Memory B cell (primary cell): Measurements from ENCODE around the gene GNG3.
"Not testable (repeated sequence)": the region's sequence is repeated elsewhere in the genome, so short reads cannot be mapped to it uniquely, and the experiment has no call there.

Experiments used
- ATAC-seq: fragments of 150-1000 bp; cut with Tn5 transposase; 2 replicates; pipeline ENCODE4 v1.10.0; 2021; ENCODE audit warnings: low read depth, mild to moderate bottlenecking, moderate library complexity
- DNase-seq, 2 donors: peaks; one replicate each; pipeline ENCODE4 v3.0.0; 2022; ENCODE audit warnings: low spot score in 2 of 2
- H3K27ac Mint-ChIP-seq: one replicate; pipeline ENCODE4 v1.8.0; 2022; ENCODE audit warnings: mild to moderate bottlenecking, moderate library complexity, mixed read lengths
- H3K27me3 Mint-ChIP-seq: one replicate; pipeline ENCODE4 v1.8.0; 2022; ENCODE audit warnings: mixed read lengths
- H3K36me3 Mint-ChIP-seq: one replicate; pipeline ENCODE4 v1.8.0; 2022; ENCODE audit warnings: mild to moderate bottlenecking, mixed read lengths
- H3K4me1 Mint-ChIP-seq: one replicate; pipeline ENCODE4 v1.8.0; 2022; ENCODE audit warnings: mixed read lengths
- H3K4me3 Mint-ChIP-seq: one replicate; pipeline ENCODE4 v1.8.0; 2022; ENCODE audit warnings: mild to moderate bottlenecking, moderate library complexity, mixed read lengths
- H3K9me3 Mint-ChIP-seq: one replicate; pipeline ENCODE4 v1.8.0; 2022; ENCODE audit warnings: mixed read lengths

GNG3 gene

GRCh38 chr11:62749931-62750330 is 42.5 kb downstream of the GNG3 start:
- not testable (repeated sequence) for DNase-seq, H3K36me3 Mint-ChIP-seq, H3K4me3 Mint-ChIP-seq, H3K27me3 Mint-ChIP-seq, H3K9me3 Mint-ChIP-seq, ATAC-seq, H3K27ac Mint-ChIP-seq
- peaks cover 14% of the 10 kb centered on the region for H3K4me1 Mint-ChIP-seq

- Mint-ChIP-seq H3K27me3 (no peaks in the 10 kb centered on the region), H3K4me1 (peaks cover 14% of the 10 kb centered on the region), H3K4me3 (no peak overlapping the region), H3K27ac (no peak overlapping the region), H3K9me3 (no peaks in the 10 kb centered on the region), H3K36me3 (peaks cover 9% of the 10 kb centered on the region)
- ATAC-seq (no peak), DNase-seq (no peak)
These were observed 44.8 kb downstream of the GNG3 start for GRCh38 chr11:62752177-62752785.

- no peak for ATAC-seq
- Mint-ChIP-seq H3K27ac (peak overlapping the region; percentile 90), H3K27me3 (no peaks in the 10 kb centered on the region), H3K36me3 (peaks cover 9% of the 10 kb centered on the region), H3K4me1 (peaks cover 14% of the 10 kb centered on the region), H3K4me3 (peak overlapping the region; percentile 95), H3K9me3 (no peaks in the 10 kb centered on the region)
- DNase-seq: no peak
These were observed 45.7 kb downstream of the GNG3 start for GRCh38 chr11:62752994-62753735.

- ATAC-seq: peak; percentile 92
These were observed 46.5 kb downstream of the GNG3 start, which contains the start of gene ZBTB3 for GRCh38 chr11:62753736-62754603. TSS of gene ZBTB3 (minus strand) at chr11:62754160. CDS start at chr11:62753664, 496 bp downstream.

GRCh38 chr11:62755086-62755615 is 47.7 kb downstream of the GNG3 start:
- Mint-ChIP-seq H3K4me1 (peaks cover 8% of the 10 kb centered on the region), H3K4me3 (peak overlapping the region; percentile 38), H3K27me3 (no peaks in the 10 kb centered on the region), H3K9me3 (no peaks in the 10 kb centered on the region), H3K36me3 (peaks cover 4% of the 10 kb centered on the region), H3K27ac (peak overlapping the region; percentile 1)
- ATAC-seq (no peak), DNase-seq (no peak)

More at GRCh38 chr11:62753736-62754603, 46.5 kb downstream of the GNG3 start, which contains the start of gene ZBTB3:
- Mint-ChIP-seq H3K27ac (peak within 1 kb of the TSS; percentile 90), H3K4me3 (peak within 1 kb of the TSS; percentile 95), H3K9me3 (no peaks in the 10 kb centered on the region), H3K4me1 (peaks cover 10% of the 10 kb centered on the region), H3K27me3 (no peaks in the 10 kb centered on the region), H3K36me3 (peaks cover 7% of the 10 kb centered on the region)
- DNase-seq: peak; percentile 93 to 98

GRCh38 chr11:62757846-62758788 is 50.6 kb downstream of the GNG3 start:
- Mint-ChIP-seq H3K36me3 (peaks cover 3% of the 10 kb centered on the region), H3K27ac (no peak overlapping the region), H3K4me1 (peaks cover 13% of the 10 kb centered on the region), H3K4me3 (no peak overlapping the region), H3K9me3 (no peaks in the 10 kb centered on the region), H3K27me3 (no peaks in the 10 kb centered on the region)
- ATAC-seq: no peak
- DNase-seq: no peak
